HCT116 (cell line): ENCODE data around the gene DOCK7. TPM values are rescaled to one million over a fixed set of nuclear protein-coding genes. Genes with fewer than 3 reads are reported as not detected.

Experiments
- ATAC-seq: fragments of 200-7000 bp; cut with Tn5 transposase; 2 replicates; pipeline ENCODE4 v1.9.1; 2020; ENCODE audit warnings: mild to moderate bottlenecking, moderate library complexity
- BruUV-seq: library from RNA; stranded (reverse); fragments of 400-500 nt; replicated peaks from 2 replicates; lab custom pipeline; 2021; lab: Mats Ljungman, UMichigan
- CTCF ChIA-PET: fragments of 300-600 bp; sonication (Branson Sonifier 250); formaldehyde crosslinking; loops from one replicate; lab custom pipeline; 2021; ENCODE audit warnings: antibody characterized with exemption; lab: Charles Lee
- POLR2A ChIA-PET: fragments of 300-600, 350-600 bp; sonication (Branson Sonifier 250); formaldehyde crosslinking; loops from one replicate; lab custom pipeline; 2021; ENCODE audit warnings: antibody characterized with exemption; lab: Charles Lee
- RAD21 ChIA-PET, 2 experiments: fragments of 300-600 bp; sonication (Branson Sonifier 250); formaldehyde crosslinking; loops; one replicate each; lab custom pipeline; 2023; ENCODE audit warnings: low total read pairs in 2 of 2; ENCODE audit not compliant: uncharacterized antibody in 2 of 2, unreplicated experiment in 2 of 2, low non-redundant PET in 1 of 2; lab: Charles Lee
- DNase-seq: peaks from one replicate; pipeline ENCODE4 v3.0.0-alpha.2; 2010; ENCODE audit warnings: low read depth, low spot score
- H2AFZ ChIP-seq: fragments of 200-600 bp; shearing (Covaris generic), sonication (generic); 2 replicates; pipeline ENCODE4 v1.6.1; 2017; ENCODE audit warnings: low read depth, mixed run types, mixed read lengths, antibody characterized with exemption, low read length; ENCODE audit not compliant: poor library complexity, severe bottlenecking
- H3K27ac ChIP-seq: 2 replicates; pipeline ENCODE4 v1.5.1; 2012; ENCODE audit warnings: low read depth, low read length
- H3K27me3 ChIP-seq: fragments of 200-600 bp; sonication (generic); 2 replicates; pipeline ENCODE4 v1.6.1; 2016; ENCODE audit warnings: mixed run types, low read length, mixed read lengths; ENCODE audit not compliant: insufficient read depth
- H3K36me3 ChIP-seq, 2 experiments: fragments of 200-500 bp in 1 of 2; fragments of 200-600 bp in 1 of 2; sonication (Bioruptor generic) in 1 of 2; sonication (generic) in 1 of 2; 2 replicates each; pipeline versions ENCODE4 v1.5.1 to v1.6.1; 2014 to 2016; ENCODE audit warnings: low read length in 2 of 2, inconsistent platforms in 1 of 2, mixed read lengths in 1 of 2, mixed run types in 1 of 2; ENCODE audit not compliant: insufficient read depth in 2 of 2, control insufficient read depth in 1 of 2
- H3K4me1 ChIP-seq, 2 experiments: fragments of 200-600 bp in 1 of 2; sonication (generic) in 1 of 2; 2 replicates each; pipeline versions ENCODE4 v1.5.1 to v1.6.1; 2012 to 2017; ENCODE audit warnings: low read length in 2 of 2, inconsistent platforms in 1 of 2, mild to moderate bottlenecking in 1 of 2, mixed read lengths in 1 of 2, mixed run types in 1 of 2, moderate library complexity in 1 of 2; ENCODE audit not compliant: insufficient read depth in 2 of 2, control insufficient read depth in 1 of 2
- H3K4me2 ChIP-seq: fragments of 200-600 bp; sonication (generic); 2 replicates; pipeline ENCODE4 v1.6.1; 2017; ENCODE audit warnings: mixed run types, low read length, mixed read lengths
- H3K4me3 ChIP-seq, 2 experiments: fragments of 200-600 bp in 1 of 2; sonication (generic) in 1 of 2; replicated peaks in 1 of 2; 2 replicates each; pipeline ENCODE4 v1.5.1; 2011 to 2016; ENCODE audit warnings: low read length in 2 of 2, control low read depth in 1 of 2, low read depth in 1 of 2, mild to moderate bottlenecking in 1 of 2, mixed read lengths in 1 of 2, mixed run types in 1 of 2
- H3K79me2 ChIP-seq: fragments of 200-600 bp; sonication (generic); 2 replicates; pipeline ENCODE4 v1.6.1; 2017; ENCODE audit warnings: mild to moderate bottlenecking, mixed run types, low read length, moderate library complexity, mixed read lengths; ENCODE audit not compliant: insufficient read depth
- H3K9ac ChIP-seq: fragments of 200-600 bp; sonication (generic); 2 replicates; pipeline ENCODE4 v1.6.1; 2016; ENCODE audit warnings: low read length, mixed read lengths
- H3K9me2 ChIP-seq: fragments of 200-600 bp; sonication (generic), shearing (Covaris generic); 2 replicates; pipeline ENCODE4 v1.6.1; 2017; ENCODE audit warnings: mixed run types, mild to moderate bottlenecking, moderate library complexity; ENCODE audit not compliant: insufficient read depth
- H3K9me3 ChIP-seq, 2 experiments: fragments of 200-500 bp in 1 of 2; fragments of 200-600 bp in 1 of 2; sonication (Bioruptor generic) in 1 of 2; sonication (generic) in 1 of 2; 2 replicates each; pipeline ENCODE4 v1.6.1; 2014 to 2017; ENCODE audit warnings: low read length in 2 of 2, mixed read lengths in 2 of 2, inconsistent platforms in 1 of 2, low read depth in 1 of 2, mild to moderate bottlenecking in 1 of 2, mixed run types in 1 of 2, moderate library complexity in 1 of 2; ENCODE audit not compliant: control insufficient read depth in 1 of 2, insufficient read depth in 1 of 2
- H4K20me1 ChIP-seq: fragments of 200-600 bp; sonication (generic), shearing (Covaris generic); 2 replicates; pipeline ENCODE4 v1.6.1; 2017; ENCODE audit warnings: mixed run types, mild to moderate bottlenecking, moderate library complexity; ENCODE audit not compliant: insufficient read depth
- ATF3 ChIP-seq: IDR thresholded peaks from 2 replicates; pipeline ENCODE4 v1.6.1; 2012
- CTCF ChIP-seq, 3 experiments: fragments of 200-600 bp in 1 of 3; sonication (generic) in 1 of 3; IDR thresholded peaks in 2 of 3; conservative IDR thresholded peaks in 1 of 3; 2 replicates each; pipeline ENCODE4 v1.5.1; 2012 to 2017; ENCODE audit warnings: low read depth in 2 of 3, low read length in 2 of 3, antibody characterized with exemption in 1 of 3, borderline replicate concordance in 1 of 3, control low read depth in 1 of 3, mild to moderate bottlenecking in 1 of 3, mixed read lengths in 1 of 3, mixed run types in 1 of 3, moderate library complexity in 1 of 3; ENCODE audit not compliant: insufficient read depth in 1 of 3
- ELF1 ChIP-seq: IDR thresholded peaks from 2 replicates; pipeline ENCODE4 v1.6.1; 2012; ENCODE audit warnings: low read depth, borderline replicate concordance
- EZH2 ChIP-seq: fragments of 200-600 bp; sonication (generic); IDR thresholded peaks from 2 replicates; pipeline ENCODE4 v1.6.1; 2017; ENCODE audit warnings: antibody characterized with exemption, mixed run types
- EZH2phosphoT487 ChIP-seq: fragments of 200-600 bp; IDR thresholded peaks from 2 replicates; pipeline ENCODE4 v1.6.1; 2018; ENCODE audit warnings: antibody characterized with exemption, borderline replicate concordance
- FOSL1 ChIP-seq: IDR thresholded peaks from 2 replicates; pipeline ENCODE4 v1.6.1; 2012; ENCODE audit warnings: low read depth
- JUND ChIP-seq: IDR thresholded peaks from 2 replicates; pipeline ENCODE4 v1.6.1; 2012
- POLR2A ChIP-seq: IDR thresholded peaks from 2 replicates; pipeline ENCODE4 v1.7.0; 2011; ENCODE audit warnings: borderline replicate concordance; ENCODE audit not compliant: insufficient read depth, insufficient read length; ENCODE audit errors: extremely low read depth
- REST ChIP-seq: IDR thresholded peaks from 2 replicates; pipeline ENCODE4 v1.6.1; 2012; ENCODE audit warnings: low read depth
- SIN3A ChIP-seq: IDR thresholded peaks from 2 replicates; pipeline ENCODE4 v1.6.1; 2012; ENCODE audit warnings: low read depth
- SP1 ChIP-seq: IDR thresholded peaks from 2 replicates; pipeline ENCODE4 v1.6.1; 2012; ENCODE audit warnings: low read depth
- SRF ChIP-seq: IDR thresholded peaks from 2 replicates; pipeline ENCODE4 v1.6.1; 2012; ENCODE audit warnings: low read depth
- TCF7L2 ChIP-seq: IDR thresholded peaks from 2 replicates; pipeline ENCODE4 v1.7.0; 2011; ENCODE audit warnings: borderline replicate concordance, inconsistent platforms; ENCODE audit not compliant: insufficient read depth, insufficient read length; ENCODE audit errors: extremely low read depth
- YY1 ChIP-seq: IDR thresholded peaks from 2 replicates; pipeline ENCODE4 v1.6.1; 2011; ENCODE audit warnings: low read length, low read depth, moderate library complexity, mild to moderate bottlenecking; ENCODE audit not compliant: insufficient replicate concordance; ENCODE audit errors: extremely low read depth
- ZBTB33 ChIP-seq: IDR thresholded peaks from 2 replicates; pipeline ENCODE4 v1.6.1; 2011; ENCODE audit warnings: mild to moderate bottlenecking, low read length, moderate library complexity; ENCODE audit not compliant: insufficient replicate concordance; ENCODE audit errors: extremely low read depth
- ZFX ChIP-seq: fragments of 450-650 bp; IDR thresholded peaks from 2 replicates; pipeline ENCODE4 v1.6.1; 2017
- ZNF274 ChIP-seq: fragments of 200-500 bp; sonication (Bioruptor generic); IDR thresholded peaks from 2 replicates; pipeline ENCODE4 v1.6.1; 2014; ENCODE audit warnings: mild to moderate bottlenecking, low read depth, low read length, inconsistent platforms
- intact Hi-C: fragments of 100-400 bp; cut with micrococcal nuclease; formaldehyde crosslinking; loops from 2 replicates; pipeline ENCODE4 v1.10.0; 2022
- total RNA-seq: library from RNA; stranded (reverse); gene quantifications from one replicate; pipeline ENCODE4 v1.2.1, GENCODE V29; 2021; ENCODE audit not compliant: unreplicated experiment

DOCK7 gene
- total RNA-seq, 1 experiment from 2014 or later: 49.0 TPM

GRCh38 chr1:62544570-62544969 is 143.6 kb downstream of the DOCK7 start (continued):
- no peak for TF ChIP-seq CTCF (IDR thresholded peaks at IDR 0.05 in 2 of 3, conservative IDR thresholded peaks at IDR 0.05 in 1 of 3; ENCODE audit: borderline replicate concordance in 1 of 3, insufficient read depth in 1 of 3, low read depth in 2 of 3, low read length in 2 of 3)
- no peak for TF ChIP-seq ELF1
- TF ChIP-seq ATF3: no peak
- TF ChIP-seq POLR2A: no peak
- no peak for TF ChIP-seq EZH2phosphoT487
- TF ChIP-seq FOSL1: no peak
- TF ChIP-seq SP1: no peak

GRCh38 chr1:62541048-62541447 is 147.1 kb downstream of the DOCK7 start:
- RAD21 ChIA-PET: no interaction called here
- no peak overlapping the region for H3K27ac ChIP-seq
- no peak for ATAC-seq
- no peak overlapping the region for H2AFZ ChIP-seq
- no peaks in the 10 kb centered on the region; a peak in 1 of 4 replicates for H3K36me3 ChIP-seq
- H3K4me3 ChIP-seq: no peak overlapping the region
- no TSS peak for BruUV-seq
- no peaks in the 10 kb centered on the region for H3K27me3 ChIP-seq
- H3K4me1 ChIP-seq: no peaks in the 10 kb centered on the region
- H3K9me3 ChIP-seq: no peaks in the 10 kb centered on the region
- H4K20me1 ChIP-seq: no peaks in the 10 kb centered on the region
- H3K9me2 ChIP-seq: no peaks in the 10 kb centered on the region
- no peak for DNase-seq
- no peak overlapping the region for H3K9ac ChIP-seq
- H3K4me2 ChIP-seq: no peak overlapping the region
- H3K79me2 ChIP-seq: no peaks in the 10 kb centered on the region
- POLR2A ChIA-PET: no interaction called here
- CTCF ChIA-PET: no interaction called here
- intact Hi-C loops: no loop called here
- TF ChIP-seq EZH2phosphoT487 (no peak), SRF (no peak), REST (no peak), ZFX (no peak), JUND (no peak), ATF3 (no peak), YY1 (no peak), EZH2 (no peak), SIN3A (no peak), SP1 (no peak), ZNF274 (no peak), ZBTB33 (no peak), TCF7L2 (no peak)
